ENCODE measurements around the gene UNC119B.

DNA sequence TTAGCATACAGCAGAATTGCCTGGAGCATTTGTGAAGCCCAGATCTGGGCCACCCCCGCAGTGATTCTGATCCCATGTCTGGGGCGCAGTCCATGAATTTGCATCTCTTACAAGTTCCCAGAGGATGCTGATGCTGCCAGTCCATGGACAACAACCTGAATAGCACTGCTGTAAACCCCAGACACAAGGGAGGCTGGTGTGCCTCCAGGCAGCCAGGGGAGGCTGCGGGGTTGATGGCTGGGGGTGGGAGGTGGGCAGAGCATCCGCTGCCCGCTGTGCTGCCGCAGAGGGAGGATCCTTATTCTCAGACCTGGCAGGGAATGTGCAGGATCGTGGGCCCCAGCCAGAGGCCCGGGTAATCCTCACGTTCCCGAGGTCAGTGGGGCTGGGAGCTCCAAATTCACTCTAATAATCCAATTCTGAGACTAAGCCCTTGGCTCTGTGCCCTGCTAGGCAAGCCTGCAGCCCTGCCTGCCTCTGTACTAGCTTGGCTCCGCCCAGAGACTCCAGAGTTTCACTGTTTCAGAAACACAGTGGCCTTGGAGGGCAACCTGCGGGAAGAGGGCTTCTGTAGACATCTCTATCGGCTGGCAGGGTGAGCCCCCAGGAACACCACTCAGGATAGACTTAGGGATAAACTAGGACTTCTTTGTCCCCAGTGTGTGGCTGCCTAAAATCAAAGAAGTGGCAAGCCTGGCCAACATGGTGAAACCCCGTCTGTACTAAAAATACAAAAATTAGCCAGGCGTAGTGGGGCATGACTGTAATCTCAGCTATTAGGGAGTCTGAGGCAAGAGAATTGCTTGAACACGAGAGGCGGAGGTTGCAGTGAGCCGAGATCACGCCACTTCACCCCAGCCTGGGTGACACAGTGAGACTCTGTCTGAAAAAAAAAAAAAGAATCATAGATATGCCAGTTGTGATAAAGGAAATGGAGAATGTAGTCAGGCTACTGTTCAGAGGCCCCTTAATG lies 41.1 kb upstream of the UNC119B start:
- TF ChIP-seq BHLHE40 (IDR thresholded peaks at IDR 0.05; ENCODE audit: low read depth, low read length) = no peak
- TF ChIP-seq CTCF (conservative IDR thresholded peaks at IDR 0.05; ENCODE audit: low read depth, low read length) = no peak
- no peak for TF ChIP-seq RAD21 (IDR thresholded peaks at IDR 0.05; ENCODE audit: low read length)
- TF ChIP-seq SMC3 (IDR thresholded peaks at IDR 0.05; ENCODE audit: low read depth, low read length) = no peak
- no peak for TF ChIP-seq POLR2A (IDR thresholded peaks at IDR 0.05; ENCODE audit: low read depth, low read length)
- TF ChIP-seq MXI1 (IDR thresholded peaks at IDR 0.05; ENCODE audit: borderline replicate concordance, low read depth, low read length) = no peak
- TF ChIP-seq USF2 (IDR thresholded peaks at IDR 0.05; ENCODE audit: low read depth, low read length) = no peak
- no peak for TF ChIP-seq MAZ (IDR thresholded peaks at IDR 0.05; ENCODE audit: borderline replicate concordance, low read depth, low read length)
- no peak for TF ChIP-seq RFX5 (IDR thresholded peaks at IDR 0.05; ENCODE audit: low read depth, low read length)
- TF ChIP-seq CEBPB (IDR thresholded peaks at IDR 0.05; ENCODE audit: low read depth, low read length) = no peak
- TF ChIP-seq RCOR1 (IDR thresholded peaks at IDR 0.05; ENCODE audit: insufficient replicate concordance, low read length) = no peak
- no peak for TF ChIP-seq CHD1 (IDR thresholded peaks at IDR 0.05; ENCODE audit: low read depth, low read length)
- TF ChIP-seq, protein P1, sequence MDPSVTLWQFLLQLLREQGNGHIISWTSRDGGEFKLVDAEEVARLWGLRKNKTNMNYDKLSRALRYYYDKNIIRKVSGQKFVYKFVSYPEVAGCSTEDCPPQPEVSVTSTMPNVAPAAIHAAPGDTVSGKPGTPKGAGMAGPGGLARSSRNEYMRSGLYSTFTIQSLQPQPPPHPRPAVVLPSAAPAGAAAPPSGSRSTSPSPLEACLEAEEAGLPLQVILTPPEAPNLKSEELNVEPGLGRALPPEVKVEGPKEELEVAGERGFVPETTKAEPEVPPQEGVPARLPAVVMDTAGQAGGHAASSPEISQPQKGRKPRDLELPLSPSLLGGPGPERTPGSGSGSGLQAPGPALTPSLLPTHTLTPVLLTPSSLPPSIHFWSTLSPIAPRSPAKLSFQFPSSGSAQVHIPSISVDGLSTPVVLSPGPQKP (IDR thresholded peaks at IDR 0.05; ENCODE audit: borderline replicate concordance, low read depth, low read length) = no peak

Measured in IMR-90 (cell line).